Measurements from ENCODE around the gene NFKBIE. TPM values are rescaled to one million over a fixed set of nuclear protein-coding genes. Genes with fewer than 3 reads are reported as not detected.
A peak's percentile ranks its signal among the peaks of the same experiment; 100 is the strongest.

The NFKBIE gene
- total RNA-seq, 1 experiment from 2014 or later, result 7.6 TPM

GRCh38 chr6:44257025-44257752, 8.2 kb downstream of the NFKBIE start, which contains the start of gene SLC35B2:
TSS of gene SLC35B2 (minus strand) at chr6:44257528. CDS start at chr6:44257410, 118 bp downstream.
- ChIA-PET POLR2A (interaction anchor here (0.6 to 3.4 kb wide), 6 partner anchors 8 to 85 kb away, joined by 3 to 74 read pairs (median 4); partner anchors contain the start of genes HSP90AB1 and SLC29A1), CTCF (interaction anchor here (0.6 to 2.0 kb wide), 11 partner anchors 9 to 161 kb away, joined by 3 to 16 read pairs (median 4); partner anchors contain the start of genes AARS2 and HSP90AB1), RAD21 (ENCODE audit: low non-redundant PET in 1 of 2, low total read pairs in 2 of 2, uncharacterized antibody in 2 of 2, unreplicated experiment in 2 of 2) (interaction anchor here in 1 of 2 experiments (0.8 kb wide), 1 partner anchor 84 kb away, joined by 3 read pairs; no protein-coding TSS in a partner anchor)
- Histone ChIP-seq H3K9ac (ENCODE audit: low read length) (peak within 1 kb of the TSS; percentile 93), H3K4me1 (ENCODE audit: control insufficient read depth in 1 of 2, insufficient read depth in 2 of 2, low read length in 2 of 2) (peaks cover 2 to 21% of the 10 kb centered on the region in 2 experiments; a peak in 3 of 4 replicates), H3K27me3 (ENCODE audit: insufficient read depth, low read length) (no peaks in the 10 kb centered on the region), H3K79me2 (ENCODE audit: insufficient read depth, low read length) (peaks cover 22% of the 10 kb centered on the region), H3K27ac (ENCODE audit: low read depth, low read length) (peak within 1 kb of the TSS; percentile 95), H3K36me3 (ENCODE audit: control insufficient read depth in 1 of 2, insufficient read depth in 2 of 2, low read length in 2 of 2) (peaks cover 19 to 30% of the 10 kb centered on the region in 2 experiments; a peak in 3 of 4 replicates), H3K9me3 (ENCODE audit: control insufficient read depth in 1 of 2, insufficient read depth in 1 of 2, low read depth in 1 of 2, low read length in 2 of 2) (no peaks in the 10 kb centered on the region), H2AFZ (ENCODE audit: low read depth, low read length, poor library complexity, severe bottlenecking) (no peak within 1 kb of the TSS), H3K9me2 (ENCODE audit: insufficient read depth) (no peaks in the 10 kb centered on the region), H4K20me1 (ENCODE audit: insufficient read depth) (peaks cover 21% of the 10 kb centered on the region; the same call in 1 of the 2 replicates), H3K4me2 (ENCODE audit: low read length) (peak within 1 kb of the TSS; percentile 99), H3K4me3 (replicated peaks in 1 of 2; ENCODE audit: low read depth in 1 of 2, low read length in 2 of 2) (peak within 1 kb of the TSS; percentile 59 to 92)
- ATAC-seq, result peak; percentile 67
- BruUV-seq (replicated peaks), result no TSS peak
- TF ChIP-seq ELF1 (IDR thresholded peaks at IDR 0.05; ENCODE audit: borderline replicate concordance, low read depth), result no peak
- TF ChIP-seq ZNF274 (IDR thresholded peaks at IDR 0.05; ENCODE audit: low read depth, low read length), result no peak
- TF ChIP-seq YY1 (IDR thresholded peaks at IDR 0.05; ENCODE audit: extremely low read depth, insufficient replicate concordance, low read depth, low read length), result peak; percentile 46
- peak; percentile 72 for TF ChIP-seq POLR2AphosphoS5 (IDR thresholded peaks at IDR 0.05; ENCODE audit: low read depth, low read length)
- peak; percentile 47 for TF ChIP-seq POLR2A (IDR thresholded peaks at IDR 0.05; ENCODE audit: borderline replicate concordance, extremely low read depth, insufficient read depth, insufficient read length)
- TF ChIP-seq SP1 (IDR thresholded peaks at IDR 0.05; ENCODE audit: low read depth), result no peak
- TF ChIP-seq ZFX (IDR thresholded peaks at IDR 0.05), result peak; percentile 48; the same call in 1 of the 2 replicates
- peak; percentile 59; the same call in 1 of the 2 replicates for TF ChIP-seq SIN3A (IDR thresholded peaks at IDR 0.05; ENCODE audit: low read depth)
- TF ChIP-seq, protein P1, sequence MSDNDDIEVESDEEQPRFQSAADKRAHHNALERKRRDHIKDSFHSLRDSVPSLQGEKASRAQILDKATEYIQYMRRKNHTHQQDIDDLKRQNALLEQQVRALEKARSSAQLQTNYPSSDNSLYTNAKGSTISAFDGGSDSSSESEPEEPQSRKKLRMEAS (IDR thresholded peaks at IDR 0.05), result peak; percentile 92
- TF ChIP-seq CTCF (IDR thresholded peaks at IDR 0.05 in 2 of 3, conservative IDR thresholded peaks at IDR 0.05 in 1 of 3; ENCODE audit: borderline replicate concordance in 1 of 3, insufficient read depth in 1 of 3, low read depth in 2 of 3, low read length in 2 of 3), result peak; percentile 19 to 60 (median 44); a peak in 4 of 6 replicates
- no peak for DNase-seq (ENCODE audit: low read depth, low spot score)
- intact Hi-C loops (cut with micrococcal nuclease), result loop anchor here (2.0 kb wide), 1 partner anchor 84 kb away; no protein-coding TSS in a partner anchor

Data from HCT116 (cell line).